Gastroesophageal sphincter (tissue), 3 donors: ENCODE data around the gene NEDD9.

Experiments used
- EP300 ChIP-seq: sonication (generic); formaldehyde crosslinking; IDR thresholded peaks from one replicate; pipeline ENCODE4 v1.6.1; 2017; ENCODE audit warnings: antibody characterized with exemption, mild to moderate bottlenecking
- POLR2A ChIP-seq, 2 donors: fragments of 450-650 bp; IDR thresholded peaks; one replicate each; pipeline ENCODE4 v1.6.1; 2017; ENCODE audit warnings: antibody characterized with exemption in 2 of 2, mild to moderate bottlenecking in 2 of 2, moderate library complexity in 1 of 2
- POLR2AphosphoS5 ChIP-seq: sonication (generic); formaldehyde crosslinking; IDR thresholded peaks from one replicate; pipeline ENCODE4 v1.6.1; 2017; ENCODE audit warnings: antibody characterized with exemption
- TF ChIP-seq, protein P1 (sequence below), 4 experiments: fragments of 200-600 bp in 2 of 4; fragments of 450-650 bp in 2 of 4; sonication (generic) in 1 of 4; IDR thresholded peaks; one replicate each; pipeline ENCODE4 v1.5.1; 2017 to 2019; ENCODE audit warnings: antibody characterized with exemption in 4 of 4, mild to moderate bottlenecking in 2 of 4, moderate library complexity in 2 of 4

DNA sequence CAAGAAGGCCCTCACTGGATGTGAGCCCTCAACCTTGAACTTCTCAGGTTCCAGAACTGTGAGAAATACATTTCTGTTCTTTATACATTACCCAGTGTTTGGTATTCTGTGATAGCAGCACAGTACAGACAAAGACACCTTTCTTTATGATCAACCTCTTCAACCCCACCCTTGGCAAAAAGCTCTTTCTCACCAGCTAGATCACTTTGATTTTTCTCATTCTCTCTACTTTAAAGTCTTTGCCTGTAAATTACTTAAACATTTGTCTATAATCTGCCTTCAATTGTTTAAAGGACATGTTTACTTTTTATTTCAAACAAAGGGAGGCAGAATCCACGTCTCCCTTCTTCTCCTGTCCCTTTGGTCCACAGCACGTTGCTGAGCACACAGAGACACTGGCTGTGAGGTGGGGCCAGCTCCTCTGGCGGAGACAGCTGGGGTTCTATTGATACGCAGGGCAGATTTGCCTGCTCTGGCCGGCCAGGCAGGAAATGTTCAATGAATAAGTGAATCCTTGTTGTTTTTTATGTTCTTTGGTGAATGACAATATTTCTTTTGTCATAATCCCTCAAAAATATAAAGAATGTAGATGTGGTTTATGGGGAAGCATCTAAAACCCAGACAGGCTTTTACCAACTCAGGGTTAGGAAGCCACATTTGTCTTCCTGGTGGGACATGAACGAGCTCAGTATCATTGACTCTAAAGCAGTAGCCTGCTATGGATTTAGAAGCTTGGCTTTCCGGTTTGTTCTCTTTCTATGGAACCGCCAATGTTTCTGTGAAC is 52.9 kb downstream of the NEDD9 start:
- TF ChIP-seq, protein P1, sequence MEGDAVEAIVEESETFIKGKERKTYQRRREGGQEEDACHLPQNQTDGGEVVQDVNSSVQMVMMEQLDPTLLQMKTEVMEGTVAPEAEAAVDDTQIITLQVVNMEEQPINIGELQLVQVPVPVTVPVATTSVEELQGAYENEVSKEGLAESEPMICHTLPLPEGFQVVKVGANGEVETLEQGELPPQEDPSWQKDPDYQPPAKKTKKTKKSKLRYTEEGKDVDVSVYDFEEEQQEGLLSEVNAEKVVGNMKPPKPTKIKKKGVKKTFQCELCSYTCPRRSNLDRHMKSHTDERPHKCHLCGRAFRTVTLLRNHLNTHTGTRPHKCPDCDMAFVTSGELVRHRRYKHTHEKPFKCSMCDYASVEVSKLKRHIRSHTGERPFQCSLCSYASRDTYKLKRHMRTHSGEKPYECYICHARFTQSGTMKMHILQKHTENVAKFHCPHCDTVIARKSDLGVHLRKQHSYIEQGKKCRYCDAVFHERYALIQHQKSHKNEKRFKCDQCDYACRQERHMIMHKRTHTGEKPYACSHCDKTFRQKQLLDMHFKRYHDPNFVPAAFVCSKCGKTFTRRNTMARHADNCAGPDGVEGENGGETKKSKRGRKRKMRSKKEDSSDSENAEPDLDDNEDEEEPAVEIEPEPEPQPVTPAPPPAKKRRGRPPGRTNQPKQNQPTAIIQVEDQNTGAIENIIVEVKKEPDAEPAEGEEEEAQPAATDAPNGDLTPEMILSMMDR (IDR thresholded peaks at IDR 0.05), result no peak
- TF ChIP-seq POLR2AphosphoS5 (no peak), POLR2A (IDR thresholded peaks at IDR 0.05) (no peak), EP300 (no peak)
